Measurements from ENCODE around the gene AHDC1.
A peak's percentile ranks its signal among the peaks of the same experiment; 100 is the strongest.

AHDC1 gene

DNA sequence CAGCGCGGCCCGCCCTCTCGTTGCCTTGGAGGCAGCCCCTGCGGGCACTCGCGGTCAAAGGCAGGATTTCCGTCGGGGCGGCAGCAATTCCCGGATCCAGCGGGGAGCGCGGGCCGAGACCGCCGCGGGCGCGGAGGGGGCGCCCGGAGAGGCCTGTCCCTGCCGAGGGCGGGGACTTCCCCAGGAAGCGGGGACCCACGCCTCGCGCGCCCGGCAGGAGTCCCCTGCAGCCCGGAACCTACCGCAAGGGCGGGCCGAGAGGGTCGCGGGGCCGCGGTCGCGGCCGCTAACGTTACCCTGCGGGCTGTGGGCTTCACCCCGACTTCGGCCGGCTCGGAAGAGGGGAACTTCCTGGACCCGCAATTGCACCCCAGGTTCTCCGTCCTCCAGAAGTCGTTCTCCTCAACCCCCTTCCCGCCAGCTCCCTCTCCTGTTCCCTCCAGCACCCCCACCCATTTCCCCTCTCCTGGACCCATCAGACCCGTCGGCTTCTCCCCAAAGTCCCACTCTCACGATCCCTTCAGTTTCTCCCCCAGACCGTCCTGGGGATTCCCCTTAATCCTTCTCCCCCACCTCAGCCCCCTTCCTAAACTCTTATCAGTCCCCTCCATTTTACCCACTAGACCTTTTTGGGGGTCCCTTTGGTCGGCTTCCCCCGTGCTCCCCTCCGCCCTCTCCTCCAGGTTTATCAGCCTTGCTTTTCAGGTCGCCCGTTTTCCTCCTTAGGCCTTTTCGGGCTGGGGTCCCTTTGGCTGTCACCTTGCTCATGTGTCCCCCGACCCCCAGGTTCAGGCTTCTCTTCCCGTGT lies 30.4 kb upstream of the AHDC1 start:
- ChIA-PET CTCF (interaction anchor here (0.7 kb wide), 1 partner anchor 28 kb away, joined by 5 read pairs; no protein-coding TSS in a partner anchor), POLR2A (no interaction called here)
- TF ChIP-seq, protein P1, sequence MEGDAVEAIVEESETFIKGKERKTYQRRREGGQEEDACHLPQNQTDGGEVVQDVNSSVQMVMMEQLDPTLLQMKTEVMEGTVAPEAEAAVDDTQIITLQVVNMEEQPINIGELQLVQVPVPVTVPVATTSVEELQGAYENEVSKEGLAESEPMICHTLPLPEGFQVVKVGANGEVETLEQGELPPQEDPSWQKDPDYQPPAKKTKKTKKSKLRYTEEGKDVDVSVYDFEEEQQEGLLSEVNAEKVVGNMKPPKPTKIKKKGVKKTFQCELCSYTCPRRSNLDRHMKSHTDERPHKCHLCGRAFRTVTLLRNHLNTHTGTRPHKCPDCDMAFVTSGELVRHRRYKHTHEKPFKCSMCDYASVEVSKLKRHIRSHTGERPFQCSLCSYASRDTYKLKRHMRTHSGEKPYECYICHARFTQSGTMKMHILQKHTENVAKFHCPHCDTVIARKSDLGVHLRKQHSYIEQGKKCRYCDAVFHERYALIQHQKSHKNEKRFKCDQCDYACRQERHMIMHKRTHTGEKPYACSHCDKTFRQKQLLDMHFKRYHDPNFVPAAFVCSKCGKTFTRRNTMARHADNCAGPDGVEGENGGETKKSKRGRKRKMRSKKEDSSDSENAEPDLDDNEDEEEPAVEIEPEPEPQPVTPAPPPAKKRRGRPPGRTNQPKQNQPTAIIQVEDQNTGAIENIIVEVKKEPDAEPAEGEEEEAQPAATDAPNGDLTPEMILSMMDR (IDR thresholded peaks at IDR 0.05; ENCODE audit: insufficient read depth, low read length, missing control alignments) = no peak
- no peak for DNase-seq (ENCODE audit: low read depth, low spot score)
- H3K4me3 ChIP-seq (ENCODE audit: low read depth, low read length) = peak overlapping the region; percentile 37

DNA sequence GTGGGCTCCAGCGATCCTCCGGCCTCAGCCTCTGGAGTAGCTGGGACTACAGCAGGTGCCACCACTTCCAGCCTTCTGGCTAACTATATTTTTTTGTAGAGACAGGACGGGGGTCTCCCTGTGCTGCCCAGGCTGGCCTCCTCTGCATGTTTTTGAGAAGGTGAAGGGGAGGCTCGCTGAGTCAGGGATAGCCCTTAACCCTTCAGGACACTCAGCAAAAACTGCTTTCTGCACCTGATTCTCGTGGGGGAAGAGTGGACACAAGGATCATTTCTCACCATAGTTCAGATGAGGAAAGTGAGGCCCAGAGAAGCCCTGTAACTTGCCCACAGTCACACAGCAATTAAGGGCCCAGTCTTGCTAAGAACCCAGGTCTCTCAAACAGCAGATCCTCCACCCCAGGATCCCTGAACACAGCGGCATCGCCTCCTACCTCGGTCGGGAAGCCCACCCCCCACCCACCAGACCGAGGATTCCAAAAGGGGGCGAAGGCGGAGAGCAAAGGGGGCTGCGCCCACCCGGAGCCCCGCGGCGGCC lies 29.8 kb upstream of the AHDC1 start:
- CTCF ChIA-PET = interaction anchor here (0.7 kb wide), 1 partner anchor 29 kb away, joined by 5 read pairs; no protein-coding TSS in a partner anchor
- TF ChIP-seq, protein P1 (IDR thresholded peaks at IDR 0.05; ENCODE audit: insufficient read depth, low read length, missing control alignments) = no peak
- no peak for DNase-seq (ENCODE audit: low read depth, low spot score)
- H3K4me3 ChIP-seq (ENCODE audit: low read depth, low read length) = peak overlapping the region; percentile 37
- POLR2A ChIA-PET = no interaction called here

DNA sequence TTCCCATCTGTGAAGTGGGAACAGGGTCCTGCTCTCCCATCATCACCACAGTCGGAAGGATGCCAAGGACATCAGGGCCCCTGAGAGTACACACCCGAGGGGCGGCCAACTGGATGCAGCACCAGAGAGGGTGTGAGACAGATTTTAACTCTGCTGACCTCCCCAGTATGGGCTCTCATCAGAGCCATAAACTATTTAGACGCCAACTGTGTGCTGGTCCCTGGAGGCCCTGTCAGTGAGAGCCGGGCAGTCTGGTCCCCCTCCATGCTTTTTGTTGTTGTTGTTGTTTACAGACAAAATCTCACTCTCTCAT lies 29.3 kb upstream of the AHDC1 start:
- ChIA-PET POLR2A (no interaction called here), CTCF (interaction anchor here (0.7 kb wide), 1 partner anchor 30 kb away, joined by 5 read pairs; no protein-coding TSS in a partner anchor)
- TF ChIP-seq, protein P1 (IDR thresholded peaks at IDR 0.05; ENCODE audit: insufficient read depth, low read length, missing control alignments) = no peak
- DNase-seq (ENCODE audit: low read depth, low spot score) = no peak
- no peak overlapping the region for H3K4me3 ChIP-seq (ENCODE audit: low read depth, low read length)

DNA sequence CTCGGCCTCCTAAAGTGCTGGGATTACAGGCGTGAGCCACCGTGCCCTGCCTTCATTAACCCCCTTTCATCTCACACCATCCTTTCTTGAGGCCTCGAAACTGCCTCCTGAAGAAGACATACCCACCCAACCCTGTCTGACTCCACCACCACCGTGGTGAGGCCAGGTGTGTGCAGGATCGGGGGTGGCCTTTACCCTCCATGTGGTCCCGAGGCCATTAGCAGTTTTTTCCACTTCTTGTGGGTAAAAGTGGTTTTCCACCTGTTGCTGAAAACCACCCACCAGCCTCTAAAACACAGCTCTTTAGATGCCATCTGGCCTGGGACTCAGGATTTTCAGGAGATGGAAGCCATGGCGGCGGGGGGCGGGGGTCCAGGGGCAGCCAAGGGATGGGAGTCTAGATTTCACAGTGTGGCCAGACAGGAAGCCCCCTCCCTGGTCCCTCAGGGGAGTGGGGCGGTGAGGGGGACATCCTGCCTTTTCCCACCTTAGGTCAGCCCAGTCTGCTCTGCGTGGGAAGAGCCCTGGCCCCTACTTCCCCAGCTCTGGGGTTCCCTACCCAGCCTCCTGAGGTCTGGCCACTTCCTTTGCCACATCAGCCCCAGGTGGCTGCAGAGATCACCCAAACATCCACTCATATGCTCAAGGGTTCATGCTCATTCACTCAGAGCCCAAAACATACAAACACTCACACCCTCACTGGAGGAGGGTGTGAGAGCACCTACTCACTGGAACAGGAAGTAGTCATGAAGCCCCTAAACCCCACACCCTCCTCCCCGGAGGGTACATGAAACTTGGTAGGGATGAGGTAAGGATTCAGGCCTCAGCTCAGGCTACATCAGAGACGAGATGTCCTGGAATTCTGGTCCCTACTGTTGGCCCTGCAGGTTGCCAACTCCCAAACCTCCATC lies 28.7 kb upstream of the AHDC1 start:
- TF ChIP-seq, protein P1 (IDR thresholded peaks at IDR 0.05; ENCODE audit: insufficient read depth, low read length, missing control alignments) = no peak
- POLR2A ChIA-PET = no interaction called here

DNA sequence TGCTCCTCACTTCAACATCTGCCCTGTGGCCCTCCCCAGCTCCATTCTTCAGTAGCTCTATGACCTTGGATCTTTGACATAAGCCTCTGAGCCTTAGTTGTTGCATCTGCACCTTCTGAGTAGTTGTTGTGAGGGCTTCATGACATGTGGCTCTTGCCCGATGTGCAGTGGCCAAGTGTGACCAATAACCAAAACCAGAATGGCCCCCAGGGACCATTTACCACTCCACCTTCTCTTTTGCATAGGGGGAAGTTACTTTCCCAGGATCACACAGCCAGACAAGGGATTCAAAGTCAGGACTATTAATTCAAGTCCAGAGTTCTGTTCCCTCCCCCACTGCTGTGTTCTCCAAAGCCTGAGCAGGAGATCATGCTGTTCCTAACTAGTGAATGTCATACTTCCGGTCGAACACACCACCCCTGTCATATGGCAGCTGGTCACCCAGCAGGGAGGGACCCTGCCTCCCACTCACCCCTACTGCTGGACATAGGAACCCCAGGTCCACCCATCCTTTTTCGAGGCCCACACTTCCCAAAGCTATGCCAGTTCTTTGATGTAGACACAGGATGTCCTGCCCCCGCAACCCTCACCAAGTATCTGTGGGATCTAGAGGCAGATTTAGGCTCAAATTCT lies 27.0 kb upstream of the AHDC1 start:
- H3K4me3 ChIP-seq (ENCODE audit: low read depth, low read length) = no peak overlapping the region
- POLR2A ChIA-PET = no interaction called here
- TF ChIP-seq, protein P1 (IDR thresholded peaks at IDR 0.05; ENCODE audit: insufficient read depth, low read length, missing control alignments) = no peak
- DNase-seq (ENCODE audit: low read depth, low spot score) = no peak
- CTCF ChIA-PET = interaction anchor here (0.7 to 2.2 kb wide), 8 partner anchors 9 to 239 kb away, joined by 3 to 7 read pairs (median 5); no protein-coding TSS in a partner anchor

More for the DNA sequence above, 28.7 kb upstream of the AHDC1 start:
- no peak for DNase-seq (ENCODE audit: low read depth, low spot score)
- CTCF ChIA-PET = interaction anchor here (1.8 to 2.2 kb wide), 2 partner anchors 8 to 28 kb away, joined by 5 to 6 read pairs; no protein-coding TSS in a partner anchor
- no peak overlapping the region for H3K4me3 ChIP-seq (ENCODE audit: low read depth, low read length)
